GM18951 (cell line): Measurements from ENCODE around the gene CASKIN2.
A peak's percentile ranks its signal among the peaks of the same experiment; 100 is the strongest.

Experiments used
- POLR2A ChIP-seq: IDR thresholded peaks from 4 replicates; pipeline ENCODE4 v1.6.1; 2011; ENCODE audit warnings: mild to moderate bottlenecking; ENCODE audit not compliant: insufficient read length, insufficient read depth; ENCODE audit errors: extremely low read depth
- in situ Hi-C: fragments of 300-500 bp; cut with MboI; formaldehyde crosslinking; loops from one replicate; pipeline ENCODE4 v1.12.0; 2022; ENCODE audit warnings: low sequenced_read_pairs, mixed read lengths, inconsistent platforms; ENCODE audit not compliant: unreplicated experiment

CASKIN2 gene

GRCh38 chr17:75539967-75540729, 24.8 kb upstream of the CASKIN2 start:
- in situ Hi-C loops = no loop called here
- no peak for TF ChIP-seq POLR2A

GRCh38 chr17:75536366-75536765, 21.0 kb upstream of the CASKIN2 start:
- in situ Hi-C loops = no loop called here
- no peak for TF ChIP-seq POLR2A

- no peak for TF ChIP-seq POLR2A
- in situ Hi-C loops = no loop called here
Measured at GRCh38 chr17:75535871-75536270, 20.5 kb upstream of the CASKIN2 start.

- TF ChIP-seq POLR2A = no peak
- in situ Hi-C loops = no loop called here
Measured at GRCh38 chr17:75535119-75535537, 19.8 kb upstream of the CASKIN2 start.

- in situ Hi-C loops = no loop called here
Measured at GRCh38 chr17:75531721-75532072, 16.4 kb upstream of the CASKIN2 start.

GRCh38 chr17:75530837-75531720, 15.7 kb upstream of the CASKIN2 start:
- in situ Hi-C loops = no loop called here
- TF ChIP-seq POLR2A = no peak

More at GRCh38 chr17:75531721-75532072, 16.4 kb upstream of the CASKIN2 start:
- TF ChIP-seq POLR2A = no peak

GRCh38 chr17:75526555-75527270, 11.4 kb upstream of the CASKIN2 start:
- no peak for TF ChIP-seq POLR2A
- in situ Hi-C loops = no loop called here

GRCh38 chr17:75525806-75526554, 10.6 kb upstream of the CASKIN2 start:
- in situ Hi-C loops = no loop called here
- no peak for TF ChIP-seq POLR2A

GRCh38 chr17:75524970-75525805, 9.9 kb upstream of the CASKIN2 start, which contains the start of gene LLGL2:
TSS of gene LLGL2 (plus strand) at chr17:75525697. CDS start at chr17:75543427, 17,730 bp downstream.
- TF ChIP-seq POLR2A = peak; percentile 70

GRCh38 chr17:75524269-75524969, 9.1 kb upstream of the CASKIN2 start:
- TF ChIP-seq POLR2A = no peak
- in situ Hi-C loops = no loop called here

More at GRCh38 chr17:75524970-75525805, 9.9 kb upstream of the CASKIN2 start, which contains the start of gene LLGL2:
- in situ Hi-C loops = no loop called here

- in situ Hi-C loops = no loop called here
- TF ChIP-seq POLR2A = no peak
Measured at GRCh38 chr17:75523647-75524046, 8.3 kb upstream of the CASKIN2 start.
